Measurements from ENCODE around the gene DTNA.

DNA sequence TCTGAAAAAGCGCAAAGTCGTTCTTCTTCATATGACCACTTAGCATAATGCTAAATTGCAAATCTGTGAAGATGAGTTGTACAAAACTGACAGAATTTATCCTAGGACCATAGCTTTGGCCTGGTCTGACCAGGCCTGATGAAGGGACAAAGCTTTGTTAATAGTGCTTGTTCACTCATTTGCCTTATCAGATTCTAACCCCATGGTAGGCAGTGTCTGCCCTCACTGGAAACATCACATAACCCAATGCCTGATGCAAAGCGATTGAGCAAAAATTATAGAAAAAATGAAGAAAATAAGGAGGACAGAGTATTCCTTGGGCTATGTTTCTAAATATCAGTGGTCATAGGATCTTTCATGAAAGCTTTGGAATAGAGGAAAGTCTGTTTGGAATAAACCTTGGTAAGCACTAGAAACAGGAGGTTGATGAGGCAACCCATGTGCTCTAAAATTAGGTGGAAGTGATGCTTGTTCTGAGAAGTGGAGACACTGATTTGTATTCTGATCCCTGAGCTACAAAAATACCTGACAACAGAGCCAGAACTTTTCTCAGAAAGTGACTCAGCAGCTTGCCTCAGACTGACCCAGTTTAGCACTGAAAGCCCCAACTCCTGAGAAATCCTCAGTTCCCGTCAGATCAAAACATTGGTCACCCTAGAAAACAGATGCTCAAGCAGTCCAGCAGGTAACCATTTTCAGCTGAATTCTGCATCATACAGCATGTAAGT lies 199.7 kb downstream of the DTNA start:
- TF ChIP-seq CBX8 (IDR thresholded peaks at IDR 0.05; ENCODE audit: borderline replicate concordance, low read depth, low read length): no peak
- no peak for TF ChIP-seq BRCA1 (IDR thresholded peaks at IDR 0.05; ENCODE audit: low read depth, low read length)
- no peak for TF ChIP-seq POLR2AphosphoS5 (IDR thresholded peaks at IDR 0.05; ENCODE audit: low read depth, low read length)
- no peak for TF ChIP-seq CTCF (IDR thresholded peaks at IDR 0.05; ENCODE audit: control extremely low read depth in 1 of 3, insufficient read depth in 1 of 3, low read depth in 1 of 3, low read length in 3 of 3)
- TF ChIP-seq RAD21 (IDR thresholded peaks at IDR 0.05 in 1 of 2, conservative IDR thresholded peaks at IDR 0.05 in 1 of 2; ENCODE audit: low read depth in 2 of 2, low read length in 2 of 2): no peak
- TF ChIP-seq SP1 (IDR thresholded peaks at IDR 0.05; ENCODE audit: low read depth, low read length): no peak
- TF ChIP-seq SIX5 (IDR thresholded peaks at IDR 0.05; ENCODE audit: low read depth, low read length): no peak
